Measurements from ENCODE around the gene MYPOP. TPM values are rescaled to one million over a fixed set of nuclear protein-coding genes. Genes with fewer than 3 reads are reported as not detected.

The MYPOP gene
- polyA plus RNA-seq, 3 donors = 0.08 to 5.9 (median 0.39) TPM

- intact Hi-C loops (cut with micrococcal nuclease) = loop anchor here in 1 of 2 donors (5.0 kb wide), 1 partner anchor 38 kb away; the partner anchor contains the start of genes FOXA3 and SYMPK
- H3K27me3 ChIP-seq (ENCODE audit: control insufficient read depth in 2 of 2, insufficient read depth in 2 of 2, low read length in 2 of 2) = no peaks in the 10 kb centered on the region
- H3K36me3 ChIP-seq (replicated peaks in 1 of 2; ENCODE audit: control insufficient read depth in 1 of 2, insufficient read depth in 2 of 2, low read length in 2 of 2) = peaks cover 29 to 54% of the 10 kb centered on the region in 2 donors
- H2AFZ ChIP-seq (ENCODE audit: insufficient read depth, low read depth, low read length, poor library complexity, severe bottlenecking) = no peak overlapping the region
- H3K27ac ChIP-seq (ENCODE audit: low read depth in 1 of 2, low read length in 2 of 2) = no peak overlapping the region
- no peaks in the 10 kb centered on the region for H3K9me3 ChIP-seq (replicated peaks in 1 of 2; ENCODE audit: control insufficient read depth in 1 of 2, insufficient read depth in 1 of 2, low read length in 2 of 2)
- Mint-ChIP-seq H3K4me3 (no peak overlapping the region), H3K9me3 (peaks cover 0 to 3% (median 0%) of the 10 kb centered on the region in 7 donors), H3K36me3 (peaks cover 31 to 48% of the 10 kb centered on the region in 2 donors), H3K4me1 (peaks cover 28% of the 10 kb centered on the region), H3K27ac (peak overlapping the region in 4 of 7 donors; percentile 2 to 38 (median 9)), H3K27me3 (ENCODE audit: low read depth in 3 of 3) (peaks cover 3 to 11% (median 10%) of the 10 kb centered on the region in 3 donors)
- H4K20me1 ChIP-seq (ENCODE audit: insufficient read depth, low read length) = peaks cover 18% of the 10 kb centered on the region
- peaks cover 18% of the 10 kb centered on the region for H3K79me2 ChIP-seq (ENCODE audit: insufficient read depth, low read length)
- H3K4me3 ChIP-seq (replicated peaks in 1 of 3; ENCODE audit: low read depth in 2 of 3, low read length in 3 of 3) = no peak overlapping the region
- 100% methylated on average over 3 of the region's 4 CpGs for WGBS (ENCODE audit: insufficient coverage)
- H3K4me2 ChIP-seq (replicated peaks; ENCODE audit: extremely low read depth, low read length, poor library complexity, severe bottlenecking) = no peak overlapping the region
- DNase-seq = no peak
- no peak overlapping the region for H3K9ac ChIP-seq (ENCODE audit: insufficient read depth, low read length, poor library complexity, severe bottlenecking)
- peaks cover 27 to 39% of the 10 kb centered on the region in 2 donors for H3K4me1 ChIP-seq (ENCODE audit: control insufficient read depth in 1 of 2, insufficient read depth in 2 of 2, low read length in 2 of 2)
- no peak for TF ChIP-seq CTCF (IDR thresholded peaks at IDR 0.05)
Observed at GRCh38 chr19:45899919-45900589, 2.4 kb downstream of the MYPOP start.

GRCh38 chr19:45899253-45899652, 3.2 kb downstream of the MYPOP start:
- no peak overlapping the region for H3K27ac Mint-ChIP-seq
- Histone ChIP-seq H3K9ac (ENCODE audit: insufficient read depth, low read length, poor library complexity, severe bottlenecking) (no peak overlapping the region), H3K4me1 (ENCODE audit: control insufficient read depth in 1 of 2, insufficient read depth in 2 of 2, low read length in 2 of 2) (peaks cover 27 to 39% of the 10 kb centered on the region in 2 donors), H3K9me3 (replicated peaks in 1 of 2; ENCODE audit: control insufficient read depth in 1 of 2, insufficient read depth in 1 of 2, low read length in 2 of 2) (no peaks in the 10 kb centered on the region), H3K36me3 (replicated peaks in 1 of 2; ENCODE audit: control insufficient read depth in 1 of 2, insufficient read depth in 2 of 2, low read length in 2 of 2) (peaks cover 29 to 57% of the 10 kb centered on the region in 2 donors), H2AFZ (ENCODE audit: insufficient read depth, low read depth, low read length, poor library complexity, severe bottlenecking) (no peak overlapping the region), H3K27me3 (ENCODE audit: control insufficient read depth in 2 of 2, insufficient read depth in 2 of 2, low read length in 2 of 2) (no peaks in the 10 kb centered on the region), H3K4me2 (replicated peaks; ENCODE audit: extremely low read depth, low read length, poor library complexity, severe bottlenecking) (no peak overlapping the region), H3K79me2 (ENCODE audit: insufficient read depth, low read length) (peaks cover 18% of the 10 kb centered on the region), H4K20me1 (ENCODE audit: insufficient read depth, low read length) (peaks cover 18% of the 10 kb centered on the region), H3K27ac (ENCODE audit: low read depth in 1 of 2, low read length in 2 of 2) (no peak overlapping the region), H3K4me3 (replicated peaks in 1 of 3; ENCODE audit: low read depth in 2 of 3, low read length in 3 of 3) (no peak overlapping the region)
- peaks cover 28% of the 10 kb centered on the region for H3K4me1 Mint-ChIP-seq
- H3K36me3 Mint-ChIP-seq = peaks cover 34 to 55% of the 10 kb centered on the region in 2 donors
- H3K27me3 Mint-ChIP-seq (ENCODE audit: low read depth in 3 of 3) = peaks cover 3 to 6% (median 6%) of the 10 kb centered on the region in 3 donors
- DNase-seq = no peak
- H3K4me3 Mint-ChIP-seq = no peak overlapping the region
- WGBS (ENCODE audit: insufficient coverage) = 100% methylated on average over 2 of the region's 7 CpGs
- intact Hi-C loops (cut with micrococcal nuclease) = no loop called here
- TF ChIP-seq CTCF (IDR thresholded peaks at IDR 0.05) = no peak
- H3K9me3 Mint-ChIP-seq = peaks cover 0 to 2% (median 0%) of the 10 kb centered on the region in 7 donors

All from CD14-positive monocyte (primary cell).